Measurements from ENCODE around the gene MYBPHL.
A peak's percentile ranks its signal among the peaks of the same experiment; 100 is the strongest.

MYBPHL gene

DNA sequence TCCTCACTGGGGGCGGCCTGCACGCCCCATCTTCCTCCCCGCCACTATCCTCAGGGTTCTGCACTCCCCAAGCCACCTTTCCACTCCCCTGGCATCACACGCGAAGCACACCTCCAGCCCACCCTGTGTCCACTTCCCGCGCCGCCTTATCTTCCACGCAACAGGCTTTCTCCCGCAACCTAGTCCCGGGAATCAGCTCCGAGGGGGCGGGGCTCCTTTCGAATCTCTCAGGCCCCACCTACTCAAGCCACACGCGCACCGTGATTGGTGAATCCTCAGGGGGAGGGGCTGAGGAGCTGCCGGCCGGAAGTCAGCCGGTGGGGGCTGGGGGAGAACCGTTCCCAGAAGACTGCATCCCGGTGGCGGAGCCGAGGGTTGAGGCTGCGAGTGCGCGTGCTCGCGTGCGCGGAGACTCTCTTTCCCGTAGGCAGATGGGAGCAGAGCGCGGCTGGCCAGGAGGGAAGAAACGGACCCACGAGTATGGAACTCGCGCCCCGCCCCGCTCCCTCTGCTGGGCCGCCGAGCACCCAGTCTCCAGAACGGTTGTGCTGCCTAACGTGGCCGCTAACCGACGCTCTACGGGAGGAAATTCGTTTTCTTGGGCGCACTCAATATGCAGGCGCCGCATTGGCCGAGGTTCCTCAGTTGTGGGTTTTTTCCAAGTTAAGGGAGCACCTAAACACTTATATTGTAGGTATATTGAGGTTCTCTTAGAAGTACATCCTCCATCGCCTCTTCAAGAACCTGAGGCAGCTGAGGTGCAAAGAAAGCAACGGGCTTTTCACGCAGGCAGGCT, 23.7 kb downstream of the MYBPHL start, which contains the start of gene PSRC1 (continued):
- TF ChIP-seq EGR2 (tag by site-specific recombination; IDR thresholded peaks at IDR 0.05; ENCODE audit: low read depth) = peak; percentile 66; the same call in 1 of the 2 replicates
- peak; percentile 40 for TF ChIP-seq ZFP69B (tag by site-specific recombination; IDR thresholded peaks at IDR 0.05)
- no peak for TF ChIP-seq ZNF624 (tag by site-specific recombination; IDR thresholded peaks at IDR 0.05)
- TF ChIP-seq ZNF175 (tag by site-specific recombination; IDR thresholded peaks at IDR 0.05) = no peak
- TF ChIP-seq MYNN (tag by site-specific recombination; IDR thresholded peaks at IDR 0.05; ENCODE audit: borderline replicate concordance) = no peak; the same call in 1 of the 2 replicates
- no peak for TF ChIP-seq ZFP41 (tag by site-specific recombination; IDR thresholded peaks at IDR 0.05; ENCODE audit: borderline replicate concordance)
- TF ChIP-seq TRIM28 (IDR thresholded peaks at IDR 0.05; ENCODE audit: borderline replicate concordance, low read length) = peak; percentile 38; the same call in 1 of the 2 replicates
- TF ChIP-seq KLF10 (tag by site-specific recombination; IDR thresholded peaks at IDR 0.05) = 0 out of 2 replicates have a peak, but pooled peaks have one; percentile 52
- TF ChIP-seq ZNF660 (tag by site-specific recombination; IDR thresholded peaks at IDR 0.05) = peak; percentile 29; the same call in 1 of the 2 replicates
- TF ChIP-seq ZNF747 (tag by site-specific recombination; IDR thresholded peaks at IDR 0.05) = no peak
- no peak for TF ChIP-seq ZNF785 (tag by site-specific recombination; IDR thresholded peaks at IDR 0.05)
- TF ChIP-seq ZFP37 (tag by site-specific recombination; IDR thresholded peaks at IDR 0.05) = 0 out of 2 replicates have a peak, but pooled peaks have one; percentile 28
- peak; percentile 89 for TF ChIP-seq ZBTB17 (tag by site-specific recombination; IDR thresholded peaks at IDR 0.05)
- TF ChIP-seq ZBTB7A (tag by site-specific recombination; IDR thresholded peaks at IDR 0.05; ENCODE audit: low read depth) = no peak
- peak; percentile 52; the same call in 1 of the 2 replicates for TF ChIP-seq ZXDB (tag by site-specific recombination; IDR thresholded peaks at IDR 0.05)
- peak; percentile 34; the same call in 1 of the 2 replicates for TF ChIP-seq PRDM10 (tag by site-specific recombination; IDR thresholded peaks at IDR 0.05)
- peak; percentile 41; the same call in 1 of the 2 replicates for TF ChIP-seq REPIN1 (tag by site-specific recombination; IDR thresholded peaks at IDR 0.05; ENCODE audit: low read depth)
- no peak for TF ChIP-seq ZNF473 (tag by site-specific recombination; IDR thresholded peaks at IDR 0.05)
- TF ChIP-seq KLF9 (tag by site-specific recombination; IDR thresholded peaks at IDR 0.05; ENCODE audit: low read depth) = peak; percentile 97
- no peak for TF ChIP-seq ZNF10 (tag by site-specific recombination; IDR thresholded peaks at IDR 0.05)
- TF ChIP-seq, protein P1, sequence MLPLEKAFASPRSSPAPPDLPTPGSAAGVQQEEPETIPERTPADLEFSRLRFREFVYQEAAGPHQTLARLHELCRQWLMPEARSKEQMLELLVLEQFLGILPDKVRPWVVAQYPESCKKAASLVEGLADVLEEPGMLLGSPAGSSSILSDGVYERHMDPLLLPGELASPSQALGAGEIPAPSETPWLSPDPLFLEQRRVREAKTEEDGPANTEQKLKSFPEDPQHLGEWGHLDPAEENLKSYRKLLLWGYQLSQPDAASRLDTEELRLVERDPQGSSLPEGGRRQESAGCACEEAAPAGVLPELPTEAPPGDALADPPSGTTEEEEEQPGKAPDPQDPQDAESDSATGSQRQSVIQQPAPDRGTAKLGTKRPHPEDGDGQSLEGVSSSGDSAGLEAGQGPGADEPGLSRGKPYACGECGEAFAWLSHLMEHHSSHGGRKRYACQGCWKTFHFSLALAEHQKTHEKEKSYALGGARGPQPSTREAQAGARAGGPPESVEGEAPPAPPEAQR (tag by site-specific recombination; IDR thresholded peaks at IDR 0.05) = no peak
- TF ChIP-seq RBAK (tag by site-specific recombination; IDR thresholded peaks at IDR 0.05) = no peak
- no peak for TF ChIP-seq ZNF777 (tag by site-specific recombination; IDR thresholded peaks at IDR 0.05; ENCODE audit: borderline replicate concordance)
- TF ChIP-seq ZNF626 (tag by site-specific recombination; IDR thresholded peaks at IDR 0.05) = no peak
- peak; percentile 100 for TF ChIP-seq SCRT1 (tag by site-specific recombination; IDR thresholded peaks at IDR 0.05; ENCODE audit: borderline replicate concordance)
- TF ChIP-seq ZNF341 (tag by site-specific recombination; IDR thresholded peaks at IDR 0.05; ENCODE audit: low read depth) = peak; percentile 90
- no peak for TF ChIP-seq ZNF558 (tag by site-specific recombination; IDR thresholded peaks at IDR 0.05)
- TF ChIP-seq ZNF768 (tag by site-specific recombination; IDR thresholded peaks at IDR 0.05) = no peak
- TF ChIP-seq ZBTB11 (tag by site-specific recombination; conservative IDR thresholded peaks at IDR 0.05; ENCODE audit: low read depth) = peak; percentile 89
- TF ChIP-seq ZNF629 (tag by site-specific recombination; IDR thresholded peaks at IDR 0.05) = peak; percentile 43
- TF ChIP-seq ZSCAN30 (tag by site-specific recombination; IDR thresholded peaks at IDR 0.05) = peak; percentile 73; the same call in 1 of the 2 replicates

Data from HEK293 (cell line).